SW 1271 (cell line): ENCODE measurements around the gene MMP7.

Experiments used
- DNase-seq, 2 experiments: peaks; one replicate each; lab custom pipeline; 2025; lab: John Stamatoyannopoulos, UW

Gene MMP7

GRCh38 chr11:102530558-102530957 lies at the start of gene MMP7:
Gene MMP7, minus strand, starts transcription at chr11:102530747. Its CDS starts 47 bp downstream, at chr11:102530700.
- no peak for DNase-seq

GRCh38 chr11:102577723-102578122 lies 47.2 kb upstream of the MMP7 start:
- DNase-seq, result no peak

GRCh38 chr11:102577182-102577581 lies 46.6 kb upstream of the MMP7 start:
- DNase-seq, result no peak

DNA sequence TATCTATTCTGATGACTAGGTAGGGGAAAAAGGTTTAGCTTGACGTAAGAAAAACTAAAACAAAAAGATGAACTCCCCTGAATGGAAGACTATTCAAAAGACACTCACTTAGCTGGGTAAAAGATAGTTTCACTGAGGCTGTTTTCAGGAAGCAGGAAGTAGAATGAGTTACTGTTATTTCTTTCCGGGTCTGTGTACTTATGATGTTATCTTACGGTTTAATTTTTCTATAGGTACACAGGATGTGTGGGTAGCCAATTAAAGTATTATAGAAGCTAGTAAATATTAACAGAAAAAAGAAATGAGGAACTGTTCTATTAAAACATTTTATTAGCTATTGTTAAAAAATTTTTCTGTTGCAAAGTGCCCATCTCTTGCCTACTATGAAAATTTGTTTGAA lies 45.8 kb upstream of the MMP7 start:
- DNase-seq, result no peak

GRCh38 chr11:102575012-102575411 lies 44.5 kb upstream of the MMP7 start:
- DNase-seq, result no peak

- DNase-seq, result no peak
These were observed 43.3 kb upstream of the MMP7 start for GRCh38 chr11:102573851-102574250.

- DNase-seq, result no peak
These were observed 42.1 kb upstream of the MMP7 start for GRCh38 chr11:102572554-102573220.

- no peak for DNase-seq
These were observed 38.3 kb upstream of the MMP7 start for GRCh38 chr11:102568851-102569250.

- no peak for DNase-seq
These were observed 35.6 kb upstream of the MMP7 start for GRCh38 chr11:102566112-102566511.

GRCh38 chr11:102564110-102564509 lies 33.6 kb upstream of the MMP7 start:
- DNase-seq, result peak; percentile 64 to 90

GRCh38 chr11:102561636-102562035 lies 31.1 kb upstream of the MMP7 start:
- no peak for DNase-seq

- no peak for DNase-seq
These were observed 30.0 kb upstream of the MMP7 start for GRCh38 chr11:102560555-102561011.

- DNase-seq, result no peak
These were observed 29.3 kb upstream of the MMP7 start for GRCh38 chr11:102559839-102560238.

- DNase-seq, result no peak
These were observed 24.5 kb upstream of the MMP7 start for GRCh38 chr11:102555091-102555490.

DNA sequence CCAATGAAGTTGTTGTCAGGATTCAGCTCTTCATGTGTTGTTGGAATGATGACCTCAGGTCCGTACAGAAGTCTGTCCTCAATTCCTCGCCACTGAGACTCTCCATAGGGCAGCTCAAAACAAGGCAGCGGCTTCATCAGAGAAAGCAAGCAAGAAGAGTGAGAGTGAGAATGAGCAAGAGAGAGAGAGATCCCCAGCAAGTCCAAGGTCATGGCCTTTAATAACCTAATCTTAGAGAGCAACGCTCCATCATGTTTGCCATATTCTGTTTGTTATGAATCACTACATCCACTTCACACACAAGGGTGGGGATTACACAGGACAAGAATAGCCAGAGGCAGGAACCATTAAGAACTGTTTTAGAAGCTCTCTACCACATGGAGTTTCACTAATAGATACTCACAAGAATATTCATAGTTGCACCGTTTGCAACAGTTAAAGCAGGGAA lies 23.3 kb upstream of the MMP7 start:
- no peak for DNase-seq

DNA sequence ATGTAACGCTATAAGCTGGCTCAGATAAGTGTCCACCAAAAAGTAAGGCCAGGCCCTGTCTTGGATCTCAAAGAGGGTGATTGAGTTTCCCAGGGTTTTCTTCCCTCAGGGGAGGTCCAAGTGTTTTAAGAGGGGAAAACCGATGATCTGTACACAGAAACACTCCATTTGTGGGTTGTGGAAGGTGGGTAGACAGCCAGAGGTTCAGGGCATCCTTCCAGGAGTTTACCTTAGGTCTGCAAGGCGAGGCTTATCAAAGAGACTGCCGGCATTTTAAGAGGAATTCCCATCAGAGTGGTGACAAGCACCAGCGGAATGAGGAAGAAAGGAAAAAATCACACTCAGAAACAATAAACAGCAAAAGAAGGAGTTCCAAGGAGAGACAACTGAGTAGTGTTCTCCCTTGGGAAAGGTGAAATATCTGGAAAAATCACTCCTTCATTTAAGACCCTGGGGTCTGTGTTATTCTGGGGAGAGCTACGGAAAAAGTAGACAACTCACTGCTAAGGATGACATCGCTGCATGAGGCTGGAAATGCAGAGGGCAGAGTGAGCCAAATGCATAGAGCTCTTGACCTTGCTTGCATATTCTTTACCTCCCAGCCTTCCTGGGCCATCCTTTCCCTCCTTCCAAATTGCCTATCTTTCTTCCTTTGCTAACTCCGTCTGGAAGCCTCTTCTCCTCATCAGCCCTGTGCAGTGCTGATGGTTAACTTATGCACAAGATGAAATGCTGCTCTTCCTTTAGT lies 22.1 kb upstream of the MMP7 start:
- no peak for DNase-seq

- DNase-seq, result no peak
These were observed 21.5 kb upstream of the MMP7 start for GRCh38 chr11:102552020-102552419.

GRCh38 chr11:102551169-102551781 lies 20.7 kb upstream of the MMP7 start:
- no peak for DNase-seq

- no peak for DNase-seq
These were observed 16.4 kb upstream of the MMP7 start for GRCh38 chr11:102546923-102547471.

GRCh38 chr11:102546427-102546826 lies 15.9 kb upstream of the MMP7 start:
- DNase-seq, result no peak

DNA sequence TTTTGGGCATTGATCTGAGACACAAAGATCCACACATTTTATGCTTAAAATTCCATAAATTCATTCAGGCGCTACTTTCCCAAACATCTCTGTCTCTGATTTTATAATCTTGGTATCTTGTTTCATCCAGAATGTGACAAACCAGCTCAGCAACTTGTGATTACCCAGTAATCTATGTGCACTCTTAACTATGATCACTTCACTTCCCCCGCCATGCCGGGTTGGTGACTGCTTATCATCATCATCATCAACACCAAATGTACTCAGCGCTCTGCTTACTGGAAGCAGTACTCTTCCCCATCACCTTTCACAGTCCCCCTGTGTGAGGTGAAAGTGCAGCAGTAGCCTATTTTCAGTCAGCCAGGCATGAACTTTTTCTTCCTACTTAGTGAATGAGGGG lies 15.2 kb upstream of the MMP7 start:
- DNase-seq, result no peak

DNA sequence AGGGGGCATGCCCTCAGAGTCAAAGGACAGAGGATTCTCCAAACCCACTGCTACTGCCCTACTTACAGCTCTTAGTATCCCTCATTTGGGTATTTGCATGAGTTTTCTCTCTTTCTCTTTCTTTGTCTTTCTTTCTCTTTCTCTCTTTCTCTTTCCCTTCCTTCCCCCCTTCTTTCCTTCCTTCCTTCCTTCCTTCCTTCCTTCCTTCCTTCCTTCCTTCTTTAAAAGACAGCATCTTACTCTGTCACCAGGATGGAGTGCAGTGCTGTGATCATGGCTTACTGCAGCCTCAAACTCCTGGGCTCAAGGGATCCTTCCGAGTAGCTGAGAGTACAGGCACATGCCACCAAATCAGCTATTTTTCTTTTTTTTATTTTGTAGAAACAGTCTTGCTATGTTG lies 14.0 kb upstream of the MMP7 start:
- DNase-seq, result no peak

DNA sequence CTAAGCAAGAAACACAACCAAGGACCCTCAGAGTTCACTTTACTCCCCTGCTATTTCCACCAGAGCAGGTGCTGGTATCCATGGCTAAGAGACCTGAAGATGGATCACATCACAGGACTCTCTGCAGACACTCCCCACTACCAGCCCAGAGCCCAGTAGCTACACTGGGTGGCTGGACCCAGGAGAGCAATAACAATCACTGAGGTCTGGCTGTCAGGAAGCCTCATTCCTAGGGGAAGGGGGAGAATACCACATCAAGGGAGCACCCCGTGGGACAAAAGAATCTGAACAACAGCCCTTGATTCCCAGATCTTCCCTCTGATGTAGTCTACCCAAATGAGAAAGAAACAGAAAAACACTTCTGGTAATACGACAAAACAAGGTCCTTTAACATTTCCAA lies 9.0 kb upstream of the MMP7 start:
- no peak for DNase-seq
